OCI-LY3 (cell line): ENCODE measurements around the gene ANK3.

ENCODE experiments used
- EZH2phosphoT487 ChIP-seq: fragments of 200-600 bp; shearing (Covaris generic); IDR thresholded peaks from 2 replicates; pipeline ENCODE4 v1.6.1; 2018; ENCODE audit warnings: antibody characterized with exemption, mixed run types, low read depth
- TF ChIP-seq, protein P1 (sequence below): fragments of 200-600, 300-600 bp; sonication (generic); IDR thresholded peaks from 2 replicates; pipeline ENCODE4 v1.5.1; 2014; ENCODE audit warnings: antibody characterized with exemption, low read length, low read depth

DNA sequence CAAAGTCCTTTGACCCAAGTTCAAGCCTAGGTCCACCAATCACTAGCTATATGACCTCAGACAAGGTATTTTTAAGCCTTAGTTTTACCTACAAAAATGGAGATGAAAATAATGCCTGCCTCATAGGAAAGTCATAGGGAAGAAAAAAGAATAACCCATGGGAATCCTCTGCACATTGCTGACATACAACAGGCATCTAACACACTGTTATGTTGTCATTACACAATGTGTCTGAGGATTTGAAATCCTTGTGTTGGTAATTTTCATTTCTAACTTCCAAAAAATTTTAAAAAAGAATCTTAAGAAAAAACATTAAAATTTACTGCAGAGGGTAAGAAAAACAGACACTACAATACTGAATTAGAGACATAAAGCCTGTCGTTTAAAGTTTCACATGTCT lies 5.7 kb downstream of the ANK3 start:
- TF ChIP-seq, protein P1, sequence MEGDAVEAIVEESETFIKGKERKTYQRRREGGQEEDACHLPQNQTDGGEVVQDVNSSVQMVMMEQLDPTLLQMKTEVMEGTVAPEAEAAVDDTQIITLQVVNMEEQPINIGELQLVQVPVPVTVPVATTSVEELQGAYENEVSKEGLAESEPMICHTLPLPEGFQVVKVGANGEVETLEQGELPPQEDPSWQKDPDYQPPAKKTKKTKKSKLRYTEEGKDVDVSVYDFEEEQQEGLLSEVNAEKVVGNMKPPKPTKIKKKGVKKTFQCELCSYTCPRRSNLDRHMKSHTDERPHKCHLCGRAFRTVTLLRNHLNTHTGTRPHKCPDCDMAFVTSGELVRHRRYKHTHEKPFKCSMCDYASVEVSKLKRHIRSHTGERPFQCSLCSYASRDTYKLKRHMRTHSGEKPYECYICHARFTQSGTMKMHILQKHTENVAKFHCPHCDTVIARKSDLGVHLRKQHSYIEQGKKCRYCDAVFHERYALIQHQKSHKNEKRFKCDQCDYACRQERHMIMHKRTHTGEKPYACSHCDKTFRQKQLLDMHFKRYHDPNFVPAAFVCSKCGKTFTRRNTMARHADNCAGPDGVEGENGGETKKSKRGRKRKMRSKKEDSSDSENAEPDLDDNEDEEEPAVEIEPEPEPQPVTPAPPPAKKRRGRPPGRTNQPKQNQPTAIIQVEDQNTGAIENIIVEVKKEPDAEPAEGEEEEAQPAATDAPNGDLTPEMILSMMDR, result no peak
- no peak for TF ChIP-seq EZH2phosphoT487
